ENCODE data around the gene GNA12.

The GNA12 gene

GRCh38 chr7:2878306-2878705 is 34.2 kb upstream of the GNA12 start:
- no peak overlapping the region for H2BK120ac ChIP-seq (ENCODE audit: low read depth, low read length)
- H3K18ac ChIP-seq (ENCODE audit: low read length): no peak overlapping the region
- H2AFZ ChIP-seq (ENCODE audit: low read length): no peak overlapping the region
- peaks cover 0 to 2% of the 10 kb centered on the region in 2 donors for H3K36me3 ChIP-seq (replicated peaks in 1 of 2; ENCODE audit: control insufficient read depth in 2 of 2, insufficient read depth in 2 of 2, low read length in 2 of 2)
- no peak overlapping the region for H3K4me2 ChIP-seq (ENCODE audit: insufficient read depth, low read length, poor library complexity, severe bottlenecking)
- no peak overlapping the region for H4K8ac ChIP-seq (ENCODE audit: low read depth, low read length)
- peaks cover 16 to 28% of the 10 kb centered on the region in 2 donors for H3K4me1 ChIP-seq (ENCODE audit: control insufficient read depth in 2 of 2, insufficient read depth in 1 of 2, low read depth in 1 of 2, low read length in 2 of 2)
- H3K9me3 ChIP-seq (replicated peaks in 1 of 2; ENCODE audit: control insufficient read depth in 2 of 2, insufficient read depth in 1 of 2, low read depth in 1 of 2, low read length in 2 of 2): peaks cover 0 to 8% of the 10 kb centered on the region in 2 donors
- H3K27me3 ChIP-seq (ENCODE audit: control insufficient read depth in 3 of 3, insufficient read depth in 3 of 3, low read depth in 1 of 3, low read length in 3 of 3): no peaks in the 10 kb centered on the region
- no peak overlapping the region for H3K27ac ChIP-seq (replicated peaks; ENCODE audit: low read length)
- H3K79me1 ChIP-seq (ENCODE audit: low read depth, low read length): no peaks in the 10 kb centered on the region
- H3K9ac ChIP-seq (ENCODE audit: low read depth, low read length, poor library complexity): no peak overlapping the region
- H2BK15ac ChIP-seq (ENCODE audit: low read length): no peak overlapping the region
- WGBS, 2 donors (ENCODE audit: extremely low coverage in 2 of 2, insufficient read length in 2 of 2, insufficient replicate concordance in 1 of 2): no CpG with 5 or more reads among the region's 3 CpGs
- H2AK5ac ChIP-seq (ENCODE audit: low read depth, low read length): no peak overlapping the region
- DNase-seq (ENCODE audit: low spot score): no peak
- H3K4me3 ChIP-seq (ENCODE audit: low read length in 2 of 2): no peak overlapping the region
- no peak overlapping the region for H3K14ac ChIP-seq (ENCODE audit: low read length)
- no peak overlapping the region for H3K4ac ChIP-seq (ENCODE audit: low read length)
- H3K23ac ChIP-seq (ENCODE audit: low read depth, low read length, poor library complexity): no peak overlapping the region
- no peak overlapping the region for H2BK5ac ChIP-seq (ENCODE audit: low read length)
- no peak overlapping the region for H4K91ac ChIP-seq (ENCODE audit: low read depth, low read length, poor library complexity)
- no peak overlapping the region for H2BK12ac ChIP-seq (ENCODE audit: low read length)

GRCh38 chr7:2876031-2876731 is 32.1 kb upstream of the GNA12 start:
- H3K4me2 ChIP-seq (ENCODE audit: insufficient read depth, low read length, poor library complexity, severe bottlenecking): no peak overlapping the region
- no CpG with 5 or more reads among the region's 24 CpGs for WGBS, 2 donors (ENCODE audit: extremely low coverage in 2 of 2, insufficient read length in 2 of 2, insufficient replicate concordance in 1 of 2)

GRCh38 chr7:2873686-2874551 is 29.8 kb upstream of the GNA12 start:
- H3K4ac ChIP-seq (ENCODE audit: low read length): no peak overlapping the region
- no peak overlapping the region for H3K14ac ChIP-seq (ENCODE audit: low read length)
- no peaks in the 10 kb centered on the region for H3K27me3 ChIP-seq (ENCODE audit: control insufficient read depth in 3 of 3, insufficient read depth in 3 of 3, low read depth in 1 of 3, low read length in 3 of 3)
- H4K8ac ChIP-seq (ENCODE audit: low read depth, low read length): no peak overlapping the region
- H3K4me3 ChIP-seq (ENCODE audit: low read length in 2 of 2): no peak overlapping the region
- H2AK5ac ChIP-seq (ENCODE audit: low read depth, low read length): no peak overlapping the region
- H3K9me3 ChIP-seq (replicated peaks in 1 of 2; ENCODE audit: control insufficient read depth in 2 of 2, insufficient read depth in 1 of 2, low read depth in 1 of 2, low read length in 2 of 2): no peaks in the 10 kb centered on the region
- no peak overlapping the region for H3K9ac ChIP-seq (ENCODE audit: low read depth, low read length, poor library complexity)
- no peaks in the 10 kb centered on the region for H3K36me3 ChIP-seq (replicated peaks in 1 of 2; ENCODE audit: control insufficient read depth in 2 of 2, insufficient read depth in 2 of 2, low read length in 2 of 2)
- no CpG with 5 or more reads among the region's 7 CpGs for WGBS, 2 donors (ENCODE audit: extremely low coverage in 2 of 2, insufficient read length in 2 of 2, insufficient replicate concordance in 1 of 2)
- no peak overlapping the region for H2BK12ac ChIP-seq (ENCODE audit: low read length)
- H2BK5ac ChIP-seq (ENCODE audit: low read length): no peak overlapping the region
- H3K27ac ChIP-seq (replicated peaks; ENCODE audit: low read length): no peak overlapping the region
- no peak overlapping the region for H3K23ac ChIP-seq (ENCODE audit: low read depth, low read length, poor library complexity)
- no peaks in the 10 kb centered on the region for H3K79me1 ChIP-seq (ENCODE audit: low read depth, low read length)
- H2BK15ac ChIP-seq (ENCODE audit: low read length): no peak overlapping the region
- H2BK120ac ChIP-seq (ENCODE audit: low read depth, low read length): no peak overlapping the region
- H4K91ac ChIP-seq (ENCODE audit: low read depth, low read length, poor library complexity): no peak overlapping the region
- no peak overlapping the region for H3K18ac ChIP-seq (ENCODE audit: low read length)
- peaks cover 11 to 16% of the 10 kb centered on the region in 2 donors for H3K4me1 ChIP-seq (ENCODE audit: control insufficient read depth in 2 of 2, insufficient read depth in 1 of 2, low read depth in 1 of 2, low read length in 2 of 2)
- no peak overlapping the region for H2AFZ ChIP-seq (ENCODE audit: low read length)
- no peak for DNase-seq (ENCODE audit: low spot score)
- no peak overlapping the region for H3K4me2 ChIP-seq (ENCODE audit: insufficient read depth, low read length, poor library complexity, severe bottlenecking)

More at GRCh38 chr7:2876031-2876731, 32.1 kb upstream of the GNA12 start:
- peak overlapping the region; percentile 27 for H2BK5ac ChIP-seq (ENCODE audit: low read length)
- DNase-seq (ENCODE audit: low spot score): no peak
- H3K27me3 ChIP-seq (ENCODE audit: control insufficient read depth in 3 of 3, insufficient read depth in 3 of 3, low read depth in 1 of 3, low read length in 3 of 3): no peaks in the 10 kb centered on the region
- H3K4me3 ChIP-seq (ENCODE audit: low read length in 2 of 2): no peak overlapping the region
- no peaks in the 10 kb centered on the region for H3K79me1 ChIP-seq (ENCODE audit: low read depth, low read length)
- H3K23ac ChIP-seq (ENCODE audit: low read depth, low read length, poor library complexity): peak overlapping the region; percentile 8
- no peak overlapping the region for H2BK12ac ChIP-seq (ENCODE audit: low read length)
- peak overlapping the region; percentile 74 for H3K18ac ChIP-seq (ENCODE audit: low read length)
- no peak overlapping the region for H2BK120ac ChIP-seq (ENCODE audit: low read depth, low read length)
- H3K36me3 ChIP-seq (replicated peaks in 1 of 2; ENCODE audit: control insufficient read depth in 2 of 2, insufficient read depth in 2 of 2, low read length in 2 of 2): peaks cover 0 to 2% of the 10 kb centered on the region in 2 donors
- peak overlapping the region; percentile 74 for H2AK5ac ChIP-seq (ENCODE audit: low read depth, low read length)
- H4K8ac ChIP-seq (ENCODE audit: low read depth, low read length): no peak overlapping the region
- H3K27ac ChIP-seq (replicated peaks; ENCODE audit: low read length): no peak overlapping the region
- H3K14ac ChIP-seq (ENCODE audit: low read length): peak overlapping the region; percentile 23
- no peak overlapping the region for H2AFZ ChIP-seq (ENCODE audit: low read length)
- peaks cover 0 to 8% of the 10 kb centered on the region in 2 donors for H3K9me3 ChIP-seq (replicated peaks in 1 of 2; ENCODE audit: control insufficient read depth in 2 of 2, insufficient read depth in 1 of 2, low read depth in 1 of 2, low read length in 2 of 2)
- H3K4me1 ChIP-seq (ENCODE audit: control insufficient read depth in 2 of 2, insufficient read depth in 1 of 2, low read depth in 1 of 2, low read length in 2 of 2): peaks cover 13 to 30% of the 10 kb centered on the region in 2 donors
- H3K9ac ChIP-seq (ENCODE audit: low read depth, low read length, poor library complexity): peak overlapping the region; percentile 17
- H4K91ac ChIP-seq (ENCODE audit: low read depth, low read length, poor library complexity): no peak overlapping the region
- H3K4ac ChIP-seq (ENCODE audit: low read length): no peak overlapping the region
- no peak overlapping the region for H2BK15ac ChIP-seq (ENCODE audit: low read length)

GRCh38 chr7:2873146-2873545 is 29.0 kb upstream of the GNA12 start:
- H3K27ac ChIP-seq (replicated peaks; ENCODE audit: low read length): no peak overlapping the region
- H3K79me1 ChIP-seq (ENCODE audit: low read depth, low read length): no peaks in the 10 kb centered on the region
- H2BK120ac ChIP-seq (ENCODE audit: low read depth, low read length): no peak overlapping the region
- no peak overlapping the region for H2BK12ac ChIP-seq (ENCODE audit: low read length)
- no peak for DNase-seq (ENCODE audit: low spot score)
- no peak overlapping the region for H3K4me3 ChIP-seq (ENCODE audit: low read length in 2 of 2)
- H3K23ac ChIP-seq (ENCODE audit: low read depth, low read length, poor library complexity): no peak overlapping the region
- H3K9me3 ChIP-seq (replicated peaks in 1 of 2; ENCODE audit: control insufficient read depth in 2 of 2, insufficient read depth in 1 of 2, low read depth in 1 of 2, low read length in 2 of 2): no peaks in the 10 kb centered on the region
- no peak overlapping the region for H2AFZ ChIP-seq (ENCODE audit: low read length)
- H3K4ac ChIP-seq (ENCODE audit: low read length): no peak overlapping the region
- H2BK15ac ChIP-seq (ENCODE audit: low read length): no peak overlapping the region
- peaks cover 11 to 15% of the 10 kb centered on the region in 2 donors for H3K4me1 ChIP-seq (ENCODE audit: control insufficient read depth in 2 of 2, insufficient read depth in 1 of 2, low read depth in 1 of 2, low read length in 2 of 2)
- no peak overlapping the region for H3K14ac ChIP-seq (ENCODE audit: low read length)
- no peaks in the 10 kb centered on the region for H3K36me3 ChIP-seq (replicated peaks in 1 of 2; ENCODE audit: control insufficient read depth in 2 of 2, insufficient read depth in 2 of 2, low read length in 2 of 2)
- no peak overlapping the region for H3K9ac ChIP-seq (ENCODE audit: low read depth, low read length, poor library complexity)
- H3K4me2 ChIP-seq (ENCODE audit: insufficient read depth, low read length, poor library complexity, severe bottlenecking): no peak overlapping the region
- no peak overlapping the region for H4K8ac ChIP-seq (ENCODE audit: low read depth, low read length)
- H2BK5ac ChIP-seq (ENCODE audit: low read length): no peak overlapping the region
- WGBS, 2 donors (ENCODE audit: extremely low coverage in 2 of 2, insufficient read length in 2 of 2, insufficient replicate concordance in 1 of 2): no CpG with 5 or more reads among the region's 10 CpGs
- H3K27me3 ChIP-seq (ENCODE audit: control insufficient read depth in 3 of 3, insufficient read depth in 3 of 3, low read depth in 1 of 3, low read length in 3 of 3): no peaks in the 10 kb centered on the region
- no peak overlapping the region for H3K18ac ChIP-seq (ENCODE audit: low read length)
- no peak overlapping the region for H4K91ac ChIP-seq (ENCODE audit: low read depth, low read length, poor library complexity)
- no peak overlapping the region for H2AK5ac ChIP-seq (ENCODE audit: low read depth, low read length)

All from neuronal stem cell (in vitro differentiated cells).